ENCODE results near the gene BOLA3. TPM values are rescaled to one million over a fixed set of nuclear protein-coding genes. Genes with fewer than 3 reads are reported as not detected.

The BOLA3 gene
- polyA plus RNA-seq = 348 and 406 TPM in 2 replicates

DNA sequence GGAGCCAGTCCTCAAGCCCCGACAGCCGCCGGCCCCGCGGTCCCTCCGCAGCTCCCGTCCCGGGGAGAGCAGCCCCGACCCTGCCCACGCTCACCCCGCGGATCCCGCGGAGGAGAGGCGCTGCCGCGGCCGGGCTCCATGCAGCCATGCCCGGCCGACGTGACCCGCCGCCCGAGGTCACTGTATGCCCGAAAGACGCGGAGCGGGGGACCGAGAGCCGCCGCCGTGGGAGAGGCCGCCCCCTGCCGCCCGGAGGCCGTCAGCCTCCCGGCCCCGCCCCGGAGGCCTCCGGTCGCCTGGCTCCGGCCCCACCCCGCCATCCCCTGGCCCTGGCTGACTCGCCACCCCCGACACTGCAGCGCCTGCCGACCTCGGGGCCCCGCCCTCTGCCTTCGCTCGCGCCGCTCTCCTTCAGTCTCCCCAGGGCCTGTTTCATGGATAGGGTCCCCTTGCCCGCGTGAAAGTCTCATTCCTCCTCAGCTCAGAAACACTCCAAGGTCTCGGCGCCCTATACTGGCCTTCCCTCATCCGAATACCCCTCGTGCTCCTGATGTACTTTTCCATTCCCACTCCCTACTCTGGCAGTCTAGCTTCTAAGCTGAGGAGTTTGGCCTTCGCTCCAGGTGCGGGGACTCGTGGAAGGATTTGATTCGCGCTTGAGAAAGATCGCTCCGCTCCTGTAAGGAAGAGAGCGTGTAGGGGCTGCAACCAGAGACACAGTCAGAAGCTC is at the start of gene BOLA3:
Gene BOLA3 (minus strand): TSS at position 186 of the 730 bp plus-strand sequence. CDS start 38 bp downstream, at position 148.

DNA sequence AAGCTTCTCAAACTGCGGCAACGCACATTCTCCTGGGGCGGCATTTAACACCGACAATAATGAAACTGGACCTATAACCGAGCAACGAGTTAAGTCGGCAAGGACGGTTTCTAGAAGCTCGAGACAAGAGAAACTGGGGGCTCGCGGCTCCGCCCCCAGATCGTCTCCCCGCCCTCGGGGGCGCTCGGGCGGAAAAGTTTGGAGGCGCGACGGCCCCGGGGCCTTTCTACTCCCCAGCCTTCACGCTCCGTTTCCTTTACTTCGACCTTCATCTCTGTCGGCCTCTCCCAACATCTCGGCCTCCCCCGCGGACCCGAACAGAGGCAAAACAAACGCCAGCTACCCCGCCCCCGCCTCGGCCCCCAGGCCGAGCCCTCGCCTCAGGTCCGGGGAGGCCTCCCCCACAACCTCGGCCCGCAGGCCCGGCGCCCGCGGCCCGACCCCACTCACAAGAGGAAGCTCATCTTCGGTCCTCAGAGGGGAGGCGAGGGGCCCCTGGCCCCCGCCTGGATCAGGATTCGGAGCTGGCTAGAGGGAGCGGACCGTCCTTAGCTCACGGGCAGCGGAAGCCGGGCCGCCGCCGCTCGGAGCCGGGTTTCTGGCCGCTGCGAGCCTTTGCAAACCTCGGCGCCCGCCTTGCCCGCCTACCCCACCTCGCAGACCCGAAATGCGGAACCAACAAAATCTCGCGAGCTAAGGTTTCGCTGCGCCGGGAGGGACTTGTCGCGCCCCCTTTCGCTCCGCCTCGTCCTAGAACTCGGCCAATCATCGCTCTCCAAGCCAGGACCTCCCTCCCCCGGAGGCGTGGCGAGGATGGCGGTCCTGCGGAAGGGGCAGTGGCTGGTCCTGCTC is 30.7 kb upstream of the BOLA3 start, which contains the start of gene MOB1A:
Gene MOB1A (minus strand): TSS at position 669 of the 852 bp plus-strand sequence. CDS start 205 bp downstream, at position 464.

Other genes starting within 250 kb of the BOLA3 start
- 179 and 199 TPM in 2 replicates for gene DGUOK, start 221.0 kb downstream of the BOLA3 start, polyA plus RNA-seq
- 0.27 and 0.82 TPM in 2 replicates for gene TET3, start 163.0 kb downstream of the BOLA3 start, polyA plus RNA-seq
- gene MOB1A, start 31.0 kb upstream of the BOLA3 start, polyA plus RNA-seq = 15.0 and 16.6 TPM in 2 replicates
- 34.2 and 39.6 TPM in 2 replicates for gene MTHFD2, start 50.7 kb upstream of the BOLA3 start, polyA plus RNA-seq
- not detected in 2 replicates for gene SLC4A5, start 195.5 kb upstream of the BOLA3 start, polyA plus RNA-seq
- gene DCTN1, start 232.4 kb upstream of the BOLA3 start, polyA plus RNA-seq = 275 and 282 TPM in 2 replicates

Data from Purkinje cell (primary cell).